GM18511 (cell line): Measurements from ENCODE around the gene DGKD.
"Not testable (repeated sequence)": the region's sequence is repeated elsewhere in the genome, so short reads cannot be mapped to it uniquely, and the experiment has no call there.

Experiments used
- ATAC-seq: cut with Tn5 transposase; IDR thresholded peaks from one replicate; pipeline ENCODE4 v1.9.1; 2021; ENCODE audit warnings: mild to moderate bottlenecking, moderate library complexity; ENCODE audit not compliant: unreplicated experiment

The DGKD gene

GRCh38 chr2:233353769-233354499 is at the start of gene DGKD:
TSS of gene DGKD (plus strand) at chr2:233354494. CDS start at chr2:233354519, 25 bp downstream.
- ATAC-seq, result peak; percentile 66

DNA sequence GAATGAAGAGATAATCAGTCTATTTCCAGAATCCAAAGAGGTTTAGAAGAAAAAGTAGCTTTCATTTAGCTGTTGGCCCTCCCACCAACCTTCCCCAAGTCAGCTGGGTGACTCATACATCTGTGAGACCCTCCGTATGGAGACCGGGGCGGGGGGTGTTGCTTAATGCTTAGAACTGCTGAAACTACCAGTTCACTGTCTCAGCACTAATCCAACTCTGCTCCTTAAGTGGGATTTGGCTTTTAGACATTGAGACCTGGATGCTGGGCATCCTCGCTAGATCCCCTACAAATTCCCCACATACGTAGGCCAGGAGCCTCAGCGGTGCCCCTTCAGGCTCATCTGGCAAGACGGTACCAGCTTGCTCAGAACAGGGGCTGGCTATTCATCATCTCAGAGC is 46.7 kb upstream of the DGKD start, which contains the start of gene SAG:
TSS of gene SAG (plus strand) at position 252 of the 400 bp plus-strand sequence. CDS start 1,374 bp downstream, outside the sequence.
- no peak for ATAC-seq

GRCh38 chr2:233311241-233311926 is 42.9 kb upstream of the DGKD start:
- ATAC-seq, result no peak

GRCh38 chr2:233312874-233313273 is 41.4 kb upstream of the DGKD start:
- no peak for ATAC-seq

DNA sequence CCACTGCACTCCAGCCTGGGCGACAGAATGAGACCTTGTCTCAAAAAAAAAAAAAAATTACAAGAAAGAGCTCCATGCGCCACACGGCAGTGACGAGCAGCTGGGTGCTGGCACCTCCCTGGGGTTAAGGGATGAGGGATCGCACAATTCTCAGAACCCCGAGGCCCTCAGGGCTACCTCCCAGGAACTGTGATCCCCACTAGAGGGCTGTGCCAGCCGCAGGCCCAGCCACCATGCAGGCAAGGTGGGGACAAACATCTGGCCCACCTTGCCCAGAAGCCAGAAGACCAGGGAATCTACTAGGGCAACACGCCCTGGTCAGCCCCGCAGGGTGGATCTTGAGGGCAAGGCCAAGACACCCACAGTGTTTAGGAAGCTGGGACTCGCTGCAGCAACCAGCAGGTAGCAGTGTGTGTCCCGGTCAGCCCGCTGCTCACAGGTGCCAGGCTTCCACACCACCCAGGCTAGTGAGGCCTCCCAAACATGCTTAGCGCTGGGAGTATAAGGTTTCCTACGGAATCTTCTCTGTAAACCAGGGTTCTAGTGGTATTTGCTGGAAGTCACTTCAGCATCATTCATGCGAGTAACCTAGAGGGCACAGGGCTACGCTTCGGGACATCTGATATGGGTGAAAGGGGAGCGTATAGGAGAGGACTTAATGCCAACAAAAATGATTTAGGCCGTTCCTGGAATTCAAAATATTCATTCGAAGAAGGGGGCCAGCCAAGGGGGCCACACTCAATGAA is 39.9 kb upstream of the DGKD start:
- ATAC-seq, result no peak

- ATAC-seq, result no peak
These were observed 36.9 kb upstream of the DGKD start for GRCh38 chr2:233317196-233317943.

DNA sequence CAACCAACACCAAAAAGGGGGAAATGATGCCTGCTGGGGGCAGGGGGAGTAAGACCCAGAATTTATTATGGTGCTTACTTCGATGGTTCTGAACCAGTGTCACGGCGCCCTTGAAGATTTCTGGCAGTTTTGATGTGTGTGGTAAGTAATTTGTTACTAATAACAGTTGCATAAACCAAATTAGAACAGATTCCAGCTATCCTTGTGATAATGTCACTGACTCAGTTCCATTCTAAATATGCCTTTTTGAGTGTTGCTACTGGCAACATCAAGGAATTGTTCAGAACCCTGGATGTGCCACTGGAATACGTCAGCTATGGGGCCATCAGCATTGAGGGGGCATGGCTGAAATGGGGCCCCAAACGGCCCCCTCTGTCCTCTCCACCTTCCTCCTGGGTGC is 35.0 kb upstream of the DGKD start:
- ATAC-seq, result no peak

- no peak for ATAC-seq
These were observed 33.8 kb upstream of the DGKD start for GRCh38 chr2:233320470-233320869.

DNA sequence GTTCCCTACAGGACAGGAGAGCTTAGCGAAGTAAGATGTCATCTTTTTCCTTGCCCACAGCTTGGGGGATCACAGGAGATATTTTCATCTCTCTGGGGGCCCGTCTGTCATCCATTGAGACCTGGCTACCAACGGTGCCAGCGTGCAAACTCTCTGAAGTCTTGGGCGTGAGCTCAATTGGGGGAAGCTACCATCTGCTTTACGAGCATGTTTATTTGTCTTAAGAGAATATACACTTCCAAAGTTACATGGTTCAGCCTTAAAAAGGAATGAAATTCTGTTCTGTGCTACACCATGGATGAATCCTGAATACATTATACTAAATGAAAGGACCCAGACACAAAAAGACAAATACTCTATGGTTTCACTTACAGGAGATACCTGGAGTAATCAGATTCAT is 33.1 kb upstream of the DGKD start:
- no peak for ATAC-seq

- ATAC-seq, result no peak
These were observed 30.4 kb upstream of the DGKD start for GRCh38 chr2:233323851-233324250.

- no peak for ATAC-seq
These were observed 29.0 kb upstream of the DGKD start for GRCh38 chr2:233325256-233325655.

DNA sequence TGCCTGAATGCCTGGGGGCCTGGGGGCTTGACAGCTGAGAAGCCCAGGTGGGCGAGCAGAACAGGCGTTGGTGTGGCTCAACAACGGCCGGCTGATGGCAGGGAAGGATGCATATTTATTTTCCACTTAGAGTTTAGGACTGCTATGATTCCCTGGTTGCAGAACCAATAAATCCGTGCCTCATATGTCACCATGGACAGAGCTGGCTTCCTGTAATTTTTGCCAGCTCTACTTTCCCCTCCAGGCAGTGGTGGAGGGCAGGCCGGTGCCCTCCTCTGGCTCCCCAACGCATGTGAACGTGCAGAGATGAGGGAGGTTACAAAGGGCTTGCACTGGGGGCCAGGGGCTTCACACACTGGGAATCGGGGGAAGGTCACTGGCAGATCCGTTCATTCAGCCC is 28.5 kb upstream of the DGKD start:
- no peak for ATAC-seq

- ATAC-seq, result no peak
These were observed 27.8 kb upstream of the DGKD start for GRCh38 chr2:233326500-233326899.

DNA sequence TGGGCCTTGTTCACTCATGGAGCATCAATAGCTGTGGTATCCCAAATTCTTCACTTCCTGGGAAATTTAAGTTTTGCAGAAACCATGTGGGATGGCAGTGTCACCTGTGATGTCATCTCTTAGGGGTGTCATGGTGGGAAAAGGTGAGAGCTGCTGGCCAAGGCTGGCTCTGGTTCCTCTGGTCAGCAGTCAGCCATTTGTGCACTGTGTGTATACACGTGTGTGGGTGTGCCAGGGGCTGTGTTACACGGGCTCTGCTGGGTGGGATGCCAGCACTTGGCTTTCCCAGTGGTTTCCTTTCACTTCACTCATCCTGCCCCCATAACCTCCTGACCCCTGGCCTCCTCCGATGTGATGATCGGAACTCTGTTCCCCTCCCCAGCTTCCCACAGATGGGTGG is 25.4 kb upstream of the DGKD start:
- no peak for ATAC-seq

GRCh38 chr2:233329489-233330135 is 24.7 kb upstream of the DGKD start:
- no peak for ATAC-seq

GRCh38 chr2:233331536-233331935 is 22.8 kb upstream of the DGKD start:
- peak; percentile 97 for ATAC-seq

GRCh38 chr2:233332125-233332524 is 22.2 kb upstream of the DGKD start:
- no peak for ATAC-seq

GRCh38 chr2:233334915-233335314 is 19.4 kb upstream of the DGKD start:
- no peak for ATAC-seq

GRCh38 chr2:233336091-233336490 is 18.2 kb upstream of the DGKD start:
- ATAC-seq, result not testable (repeated sequence)

DNA sequence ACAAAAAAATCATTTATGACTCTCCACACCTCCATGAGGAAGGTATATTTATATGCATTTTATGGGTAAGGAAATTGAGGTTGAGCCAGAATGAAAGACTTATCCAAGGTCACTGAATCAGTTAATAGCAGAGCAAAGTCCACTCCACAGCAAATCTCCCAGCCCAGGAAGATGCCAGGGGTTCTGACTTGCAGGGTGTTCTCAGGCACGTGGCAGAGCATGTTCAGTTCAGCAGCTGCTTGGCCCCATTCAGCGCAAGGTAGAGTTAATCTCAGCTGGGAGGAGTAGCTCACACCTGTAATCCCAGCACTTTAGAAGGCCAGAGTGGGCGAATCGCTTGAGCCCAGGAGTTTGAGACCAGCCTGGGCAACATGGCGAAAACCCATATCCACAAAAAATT is 17.8 kb upstream of the DGKD start:
- no peak for ATAC-seq
